GM18907 (cell line): Measurements from ENCODE around the gene GALR1.
"Not testable (repeated sequence)": the region's sequence is repeated elsewhere in the genome, so short reads cannot be mapped to it uniquely, and the experiment has no call there.

Source experiments
- ATAC-seq: cut with Tn5 transposase; IDR thresholded peaks from one replicate; pipeline ENCODE4 v1.9.1; 2021; ENCODE audit warnings: mild to moderate bottlenecking, moderate library complexity; ENCODE audit not compliant: unreplicated experiment

GALR1 gene

GRCh38 chr18:77249569-77250500, at the start of gene GALR1:
GALR1 (plus strand) TSS chr18:77249848; CDS start chr18:77250549, 701 bp downstream.
- no peak for ATAC-seq

- ATAC-seq = no peak
These were observed 48.1 kb upstream of the GALR1 start for GRCh38 chr18:77201506-77201905.

- ATAC-seq = no peak
These were observed 47.3 kb upstream of the GALR1 start for GRCh38 chr18:77202329-77202728.

GRCh38 chr18:77203071-77203470, 46.6 kb upstream of the GALR1 start:
- no peak for ATAC-seq

- ATAC-seq = no peak
These were observed 45.8 kb upstream of the GALR1 start for GRCh38 chr18:77203851-77204250.

- no peak for ATAC-seq
These were observed 43.9 kb upstream of the GALR1 start for GRCh38 chr18:77205769-77206168.

- no peak for ATAC-seq
These were observed 42.8 kb upstream of the GALR1 start for GRCh38 chr18:77206676-77207374.

- peak; percentile 63 for ATAC-seq
These were observed 42.1 kb upstream of the GALR1 start for GRCh38 chr18:77207540-77207939.

- peak; percentile 79 for ATAC-seq
These were observed 40.7 kb upstream of the GALR1 start for GRCh38 chr18:77208964-77209363.

GRCh38 chr18:77209587-77209986, 40.1 kb upstream of the GALR1 start:
- ATAC-seq = no peak

- ATAC-seq = no peak
These were observed 39.4 kb upstream of the GALR1 start for GRCh38 chr18:77210249-77210648.

- no peak for ATAC-seq
These were observed 31.0 kb upstream of the GALR1 start for GRCh38 chr18:77218642-77219041.

GRCh38 chr18:77220726-77221125, 28.9 kb upstream of the GALR1 start:
- ATAC-seq = no peak

- no peak for ATAC-seq
These were observed 27.2 kb upstream of the GALR1 start for GRCh38 chr18:77222464-77222863.

GRCh38 chr18:77223221-77223639, 26.4 kb upstream of the GALR1 start:
- ATAC-seq = no peak

- no peak for ATAC-seq
These were observed 26.0 kb upstream of the GALR1 start for GRCh38 chr18:77223653-77224052.

- no peak for ATAC-seq
These were observed 19.0 kb upstream of the GALR1 start for GRCh38 chr18:77230645-77231044.

GRCh38 chr18:77234504-77235365, 14.9 kb upstream of the GALR1 start:
- ATAC-seq = no peak

GRCh38 chr18:77239285-77239684, 10.4 kb upstream of the GALR1 start:
- ATAC-seq = not testable (repeated sequence)

- no peak for ATAC-seq
These were observed 627 bp upstream of the GALR1 start for GRCh38 chr18:77248873-77249568.
